Central memory CD8-positive, alpha-beta T cell (primary cell): ENCODE results near the gene SREBF2.

Source experiments
- ATAC-seq: fragments of 150-1000 bp; cut with Tn5 transposase; replicated peaks from 2 replicates; pipeline ENCODE4 v1.10.0; 2022; ENCODE audit warnings: mild to moderate bottlenecking, moderate FRiP score, moderate number of reproducible peaks; ENCODE audit not compliant: poor library complexity, severe bottlenecking; ENCODE audit errors: extremely low read depth
- DNase-seq, 2 donors: peaks; one replicate each; pipeline ENCODE4 v3.0.0; 2021; ENCODE audit warnings: low spot score in 2 of 2
- H3K27ac Mint-ChIP-seq: one replicate; pipeline ENCODE4 v1.8.0; 2022; ENCODE audit warnings: low read depth, mild to moderate bottlenecking, moderate library complexity, mixed read lengths
- H3K27me3 Mint-ChIP-seq: one replicate; pipeline ENCODE4 v1.8.0; 2022; ENCODE audit warnings: mixed read lengths
- H3K36me3 Mint-ChIP-seq: one replicate; pipeline ENCODE4 v1.8.0; 2022; ENCODE audit warnings: mild to moderate bottlenecking, moderate library complexity, mixed read lengths; ENCODE audit not compliant: insufficient read depth
- H3K4me1 Mint-ChIP-seq: one replicate; pipeline ENCODE4 v1.8.0; 2022; ENCODE audit warnings: mixed read lengths
- H3K4me3 Mint-ChIP-seq: one replicate; pipeline ENCODE4 v1.8.0; 2022; ENCODE audit warnings: mild to moderate bottlenecking, moderate library complexity, mixed read lengths
- H3K9me3 Mint-ChIP-seq: one replicate; pipeline ENCODE4 v1.8.0; 2022; ENCODE audit warnings: mixed read lengths

SREBF2 gene

GRCh38 chr22:41902932-41903421 is 70.1 kb downstream of the SREBF2 start:
- Mint-ChIP-seq H3K4me1 (peaks cover 10% of the 10 kb centered on the region), H3K9me3 (no peaks in the 10 kb centered on the region), H3K27me3 (no peaks in the 10 kb centered on the region), H3K4me3 (no peak overlapping the region), H3K36me3 (peaks cover 14% of the 10 kb centered on the region), H3K27ac (no peak overlapping the region)
- ATAC-seq (no peak), DNase-seq (no peak)

- H3K9me3 Mint-ChIP-seq, result no peaks in the 10 kb centered on the region
- H3K27me3 Mint-ChIP-seq, result peaks cover 9% of the 10 kb centered on the region
- H3K4me3 Mint-ChIP-seq, result no peak overlapping the region
- H3K27ac Mint-ChIP-seq, result no peak overlapping the region
- DNase-seq, result no peak
- ATAC-seq, result no peak
- H3K4me1 Mint-ChIP-seq, result peaks cover 25% of the 10 kb centered on the region
- H3K36me3 Mint-ChIP-seq, result peaks cover 14% of the 10 kb centered on the region
Observed at GRCh38 chr22:41904450-41905410, 71.8 kb downstream of the SREBF2 start.

- H3K4me3 Mint-ChIP-seq, result no peak overlapping the region
- DNase-seq (no peak), ATAC-seq (no peak)
- H3K36me3 Mint-ChIP-seq, result peaks cover 11% of the 10 kb centered on the region
- H3K4me1 Mint-ChIP-seq, result peaks cover 25% of the 10 kb centered on the region
- H3K9me3 Mint-ChIP-seq, result no peaks in the 10 kb centered on the region
- no peak overlapping the region for H3K27ac Mint-ChIP-seq
- H3K27me3 Mint-ChIP-seq, result peaks cover 9% of the 10 kb centered on the region
Observed at GRCh38 chr22:41905411-41906202, 72.7 kb downstream of the SREBF2 start.

GRCh38 chr22:41906822-41907221 is 73.9 kb downstream of the SREBF2 start:
- ATAC-seq, result no peak
- H3K9me3 Mint-ChIP-seq, result no peaks in the 10 kb centered on the region
- H3K27ac Mint-ChIP-seq, result no peak overlapping the region
- DNase-seq, result no peak
- peaks cover 25% of the 10 kb centered on the region for H3K4me1 Mint-ChIP-seq
- H3K36me3 Mint-ChIP-seq, result peaks cover 9% of the 10 kb centered on the region
- peaks cover 17% of the 10 kb centered on the region for H3K27me3 Mint-ChIP-seq
- no peak overlapping the region for H3K4me3 Mint-ChIP-seq

- Mint-ChIP-seq H3K36me3 (peaks cover 9% of the 10 kb centered on the region), H3K9me3 (no peaks in the 10 kb centered on the region), H3K4me1 (peaks cover 25% of the 10 kb centered on the region), H3K27me3 (peaks cover 26% of the 10 kb centered on the region), H3K4me3 (peak overlapping the region; percentile 50), H3K27ac (no peak overlapping the region)
- DNase-seq (no peak), ATAC-seq (no peak)
Observed at GRCh38 chr22:41907436-41908401, 74.8 kb downstream of the SREBF2 start.

GRCh38 chr22:41908411-41909309 is 75.8 kb downstream of the SREBF2 start:
- H3K27me3 Mint-ChIP-seq, result peaks cover 36% of the 10 kb centered on the region
- no peak overlapping the region for H3K27ac Mint-ChIP-seq
- DNase-seq, result no peak
- ATAC-seq, result no peak
- H3K4me3 Mint-ChIP-seq, result peak overlapping the region; percentile 50
- peaks cover 7% of the 10 kb centered on the region for H3K36me3 Mint-ChIP-seq
- no peaks in the 10 kb centered on the region for H3K9me3 Mint-ChIP-seq
- H3K4me1 Mint-ChIP-seq, result peaks cover 25% of the 10 kb centered on the region

GRCh38 chr22:41909310-41910049 is 76.6 kb downstream of the SREBF2 start:
- Mint-ChIP-seq H3K4me1 (peaks cover 25% of the 10 kb centered on the region), H3K27me3 (peaks cover 37% of the 10 kb centered on the region), H3K36me3 (peaks cover 5% of the 10 kb centered on the region), H3K9me3 (no peaks in the 10 kb centered on the region), H3K27ac (no peak overlapping the region), H3K4me3 (peak overlapping the region; percentile 45)
- DNase-seq (no peak), ATAC-seq (no peak)

- no peaks in the 10 kb centered on the region for H3K9me3 Mint-ChIP-seq
- DNase-seq (no peak), ATAC-seq (peak; percentile 41)
- peaks cover 38% of the 10 kb centered on the region for H3K27me3 Mint-ChIP-seq
- H3K4me1 Mint-ChIP-seq, result peaks cover 25% of the 10 kb centered on the region
- H3K4me3 Mint-ChIP-seq, result peak overlapping the region; percentile 58
- peaks cover 5% of the 10 kb centered on the region for H3K36me3 Mint-ChIP-seq
- no peak overlapping the region for H3K27ac Mint-ChIP-seq
Observed at GRCh38 chr22:41910050-41911000, 77.4 kb downstream of the SREBF2 start.

GRCh38 chr22:41911001-41911611 is 78.2 kb downstream of the SREBF2 start:
- Mint-ChIP-seq H3K9me3 (no peaks in the 10 kb centered on the region), H3K4me1 (peaks cover 21% of the 10 kb centered on the region), H3K36me3 (peaks cover 3% of the 10 kb centered on the region), H3K4me3 (peak overlapping the region; percentile 68), H3K27me3 (peaks cover 45% of the 10 kb centered on the region), H3K27ac (peak overlapping the region; percentile 38)
- DNase-seq (no peak), ATAC-seq (no peak)
